Tibial nerve (tissue), 4 donors: Measurements from ENCODE around the gene IL1RAPL2. TPM values are rescaled to one million over a fixed set of nuclear protein-coding genes. Genes with fewer than 3 reads are reported as not detected.

Experiments used
- DNase-seq, 2 donors: peaks; one replicate each; pipeline ENCODE4 v3.0.0-alpha.2; 2019; ENCODE audit warnings: low spot score in 2 of 2
- H3K27ac ChIP-seq, 4 donors: fragments of 200-600 bp; sonication (generic) in 3 of 4; one replicate each; pipeline ENCODE4 v1.5.1; 2017 to 2019; ENCODE audit warnings: mild to moderate bottlenecking in 1 of 4
- H3K27me3 ChIP-seq, 2 donors: fragments of 200-600 bp; sonication (generic) in 1 of 2; one replicate each; pipeline versions ENCODE4 v1.5.1 to v1.6.0; 2017 to 2019
- H3K36me3 ChIP-seq, 3 donors: fragments of 200-600 bp; sonication (generic); one replicate each; pipeline ENCODE4 v1.5.1; 2018 to 2019
- H3K4me1 ChIP-seq, 4 donors: fragments of 200-600 bp; sonication (generic) in 3 of 4; one replicate each; pipeline ENCODE4 v1.5.1; 2017 to 2019
- H3K4me3 ChIP-seq, 4 donors: fragments of 200-600 bp; sonication (generic) in 3 of 4; one replicate each; pipeline ENCODE4 v1.5.1; 2017 to 2019; ENCODE audit warnings: mild to moderate bottlenecking in 1 of 4, moderate library complexity in 1 of 4
- H3K9me3 ChIP-seq, 4 donors: fragments of 200-600 bp; sonication (generic) in 3 of 4; one replicate each; pipeline ENCODE4 v1.5.1; 2017 to 2019
- EP300 ChIP-seq, 2 donors: sonication (generic); formaldehyde crosslinking; IDR thresholded peaks; one replicate each; pipeline ENCODE4 v1.6.1; 2017; ENCODE audit warnings: antibody characterized with exemption in 2 of 2, mild to moderate bottlenecking in 1 of 2
- POLR2A ChIP-seq, 2 donors: fragments of 450-650 bp; IDR thresholded peaks; one replicate each; pipeline ENCODE4 v1.6.1; 2017; ENCODE audit warnings: antibody characterized with exemption in 2 of 2, mild to moderate bottlenecking in 2 of 2, moderate library complexity in 2 of 2
- WGBS, 2 donors: methylation state at CpG; one replicate each; pipeline ENCODE4 v1.1.5; 2018; 5-methylcytosine and 5-hydroxymethylcytosine counted together
- total RNA-seq, 4 donors: library from RNA; depleted of rRNA; stranded (reverse); fragments of >200 nt; gene quantifications; one replicate each; pipeline ENCODE4 v1.1.0, GENCODE V29; 2016
- TF ChIP-seq, protein P1 (sequence below), 5 experiments: fragments of 200-600 bp in 3 of 5; fragments of 450-650 bp in 2 of 5; sonication (generic) in 3 of 5; IDR thresholded peaks; one replicate each; pipeline ENCODE4 v1.5.1; 2016 to 2019; ENCODE audit warnings: antibody characterized with exemption in 5 of 5, mild to moderate bottlenecking in 3 of 5, moderate library complexity in 2 of 5

Gene IL1RAPL2
- total RNA-seq, 4 donors from 2014 or later = not detected

DNA sequence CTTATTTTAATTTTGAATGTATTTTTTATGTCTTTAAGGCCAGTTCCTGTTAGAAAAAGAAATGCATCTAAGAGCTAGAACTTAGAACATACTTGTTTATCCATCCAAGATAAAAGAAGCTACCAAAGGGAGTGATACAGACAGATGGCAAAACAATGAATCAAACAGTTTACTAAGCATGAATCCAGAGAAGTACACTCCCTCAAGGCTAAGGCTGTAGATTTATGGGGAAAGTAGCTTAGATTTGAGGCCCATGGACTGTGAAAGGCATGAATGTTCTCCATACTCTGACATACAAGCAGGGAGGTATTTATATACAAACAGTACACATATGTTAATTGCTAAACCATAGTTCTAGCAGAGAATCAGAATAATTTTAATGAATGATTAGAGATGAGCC lies 1001.1 kb downstream of the IL1RAPL2 start:
- Histone ChIP-seq H3K36me3 (no peaks in the 10 kb centered on the region), H3K27me3 (no peaks in the 10 kb centered on the region), H3K9me3 (no peaks in the 10 kb centered on the region), H3K4me1 (no peaks in the 10 kb centered on the region), H3K27ac (no peak overlapping the region), H3K4me3 (no peak overlapping the region)
- DNase-seq = no peak
- no peak for TF ChIP-seq POLR2A (IDR thresholded peaks at IDR 0.05)
- TF ChIP-seq EP300 (IDR thresholded peaks at IDR 0.05) = no peak
- TF ChIP-seq, protein P1, sequence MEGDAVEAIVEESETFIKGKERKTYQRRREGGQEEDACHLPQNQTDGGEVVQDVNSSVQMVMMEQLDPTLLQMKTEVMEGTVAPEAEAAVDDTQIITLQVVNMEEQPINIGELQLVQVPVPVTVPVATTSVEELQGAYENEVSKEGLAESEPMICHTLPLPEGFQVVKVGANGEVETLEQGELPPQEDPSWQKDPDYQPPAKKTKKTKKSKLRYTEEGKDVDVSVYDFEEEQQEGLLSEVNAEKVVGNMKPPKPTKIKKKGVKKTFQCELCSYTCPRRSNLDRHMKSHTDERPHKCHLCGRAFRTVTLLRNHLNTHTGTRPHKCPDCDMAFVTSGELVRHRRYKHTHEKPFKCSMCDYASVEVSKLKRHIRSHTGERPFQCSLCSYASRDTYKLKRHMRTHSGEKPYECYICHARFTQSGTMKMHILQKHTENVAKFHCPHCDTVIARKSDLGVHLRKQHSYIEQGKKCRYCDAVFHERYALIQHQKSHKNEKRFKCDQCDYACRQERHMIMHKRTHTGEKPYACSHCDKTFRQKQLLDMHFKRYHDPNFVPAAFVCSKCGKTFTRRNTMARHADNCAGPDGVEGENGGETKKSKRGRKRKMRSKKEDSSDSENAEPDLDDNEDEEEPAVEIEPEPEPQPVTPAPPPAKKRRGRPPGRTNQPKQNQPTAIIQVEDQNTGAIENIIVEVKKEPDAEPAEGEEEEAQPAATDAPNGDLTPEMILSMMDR (IDR thresholded peaks at IDR 0.05) = no peak

DNA sequence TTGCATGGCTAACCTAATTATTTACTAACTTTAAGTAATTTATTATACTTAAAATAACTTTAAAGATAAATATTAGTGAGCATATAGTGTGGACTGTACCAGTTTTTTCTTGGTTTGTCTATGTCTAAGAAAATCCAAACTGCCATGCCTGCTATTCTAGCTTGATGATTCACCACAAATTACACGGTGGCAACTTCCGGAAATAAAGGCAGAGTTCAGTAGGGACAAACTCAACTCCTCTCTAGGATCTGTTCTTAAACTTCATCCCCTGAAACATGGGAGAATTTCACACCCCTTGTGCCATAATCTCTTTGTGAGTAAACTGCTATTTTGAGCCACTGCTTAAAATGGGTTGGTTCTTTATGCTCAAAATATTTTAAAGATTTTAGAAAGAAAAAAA lies 1042.7 kb downstream of the IL1RAPL2 start:
- H3K4me1 ChIP-seq = no peaks in the 10 kb centered on the region
- DNase-seq = no peak
- H3K36me3 ChIP-seq = no peaks in the 10 kb centered on the region
- H3K4me3 ChIP-seq = no peak overlapping the region
- no peaks in the 10 kb centered on the region for H3K27me3 ChIP-seq
- WGBS, 2 donors = 65 to 74% methylated on average over 2 of the region's 2 CpGs
- no peak overlapping the region for H3K27ac ChIP-seq
- no peak for TF ChIP-seq POLR2A (IDR thresholded peaks at IDR 0.05)
- TF ChIP-seq, protein P1 (IDR thresholded peaks at IDR 0.05) = no peak
- no peak for TF ChIP-seq EP300 (IDR thresholded peaks at IDR 0.05)
- H3K9me3 ChIP-seq = peaks cover 0 to 4% (median 0%) of the 10 kb centered on the region in 4 donors

DNA sequence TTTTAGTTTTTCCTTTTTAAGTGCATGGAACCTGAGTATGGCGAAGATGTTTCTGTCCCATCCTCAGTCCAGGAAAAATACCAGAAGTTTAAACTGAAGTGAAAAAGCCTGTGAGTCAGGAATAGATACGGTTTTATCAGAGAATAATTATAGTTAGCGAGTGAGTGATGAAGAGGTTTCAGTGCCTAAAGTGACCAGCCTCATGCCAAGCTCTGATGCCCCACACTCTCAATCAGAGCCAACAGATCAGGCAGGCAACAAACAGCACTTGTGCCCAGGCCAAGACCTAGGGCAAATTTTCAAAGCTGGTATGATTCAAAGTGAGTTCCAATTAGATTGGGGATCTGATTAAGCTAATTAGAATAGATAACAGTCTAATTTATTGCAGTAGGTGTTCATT lies 1043.5 kb downstream of the IL1RAPL2 start:
- Histone ChIP-seq H3K27me3 (no peaks in the 10 kb centered on the region), H3K9me3 (peaks cover 0 to 4% (median 0%) of the 10 kb centered on the region in 4 donors), H3K27ac (no peak overlapping the region), H3K36me3 (no peaks in the 10 kb centered on the region), H3K4me1 (no peaks in the 10 kb centered on the region), H3K4me3 (no peak overlapping the region)
- WGBS, 2 donors = 84 to 95% methylated on average over 3 of the region's 3 CpGs
- TF ChIP-seq EP300 (IDR thresholded peaks at IDR 0.05) (no peak), POLR2A (IDR thresholded peaks at IDR 0.05) (no peak)
- TF ChIP-seq, protein P1 (IDR thresholded peaks at IDR 0.05) = no peak
- no peak for DNase-seq

DNA sequence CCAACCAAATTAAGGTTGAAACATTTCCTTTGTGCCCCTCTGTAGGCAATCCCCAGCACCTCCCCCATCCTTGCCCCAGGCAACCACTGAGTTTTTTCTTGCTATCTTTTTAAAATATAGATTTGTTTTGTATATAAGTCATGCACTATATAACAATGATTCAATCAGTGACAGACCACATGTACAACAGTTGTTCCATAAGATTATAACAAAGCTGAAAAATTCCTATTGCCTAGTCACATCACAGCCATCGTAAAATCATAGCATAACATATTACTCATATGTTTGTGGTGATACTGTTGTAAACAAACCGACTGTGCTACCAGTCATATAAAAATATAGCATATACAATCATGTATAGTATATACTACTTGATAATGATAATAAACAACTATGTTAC lies 1044.4 kb downstream of the IL1RAPL2 start:
- Histone ChIP-seq H3K9me3 (peaks cover 0 to 4% (median 0%) of the 10 kb centered on the region in 4 donors), H3K27ac (no peak overlapping the region), H3K36me3 (no peaks in the 10 kb centered on the region), H3K4me1 (no peaks in the 10 kb centered on the region), H3K4me3 (no peak overlapping the region), H3K27me3 (no peaks in the 10 kb centered on the region)
- no peak for DNase-seq
- no peak for TF ChIP-seq EP300 (IDR thresholded peaks at IDR 0.05)
- no peak for TF ChIP-seq POLR2A (IDR thresholded peaks at IDR 0.05)
- TF ChIP-seq, protein P1 (IDR thresholded peaks at IDR 0.05) = no peak
- 63 to 76% methylated on average over 2 of the region's 2 CpGs for WGBS, 2 donors

- H3K9me3 ChIP-seq = no peaks in the 10 kb centered on the region
- H3K4me1 ChIP-seq = no peaks in the 10 kb centered on the region
- TF ChIP-seq, protein P1 (IDR thresholded peaks at IDR 0.05) = no peak
- TF ChIP-seq POLR2A (IDR thresholded peaks at IDR 0.05) = no peak
- TF ChIP-seq EP300 (IDR thresholded peaks at IDR 0.05) = no peak
- H3K27me3 ChIP-seq = no peaks in the 10 kb centered on the region
- no peak overlapping the region for H3K4me3 ChIP-seq
- H3K27ac ChIP-seq = no peak overlapping the region
- 60 to 77% methylated on average over 3 of the region's 3 CpGs for WGBS, 2 donors
- DNase-seq = no peak
- no peaks in the 10 kb centered on the region for H3K36me3 ChIP-seq
These were observed 1052.5 kb downstream of the IL1RAPL2 start for GRCh38 chrX:105618393-105619101.
